ENCODE results near the gene SESN2. TPM values are rescaled to one million over a fixed set of nuclear protein-coding genes. Genes with fewer than 3 reads are reported as not detected.

Gene SESN2
- total and polyA plus RNA-seq, 10 of the 15 experiments (the other 5 are each of a cell fraction or from before 2014, with no cell fraction given): 1.5 to 40.9 (median 17.8) TPM

GRCh38 chr1:28269529-28269928, 10.2 kb downstream of the SESN2 start:
- Histone ChIP-seq H4K20me1 (ENCODE audit: control insufficient read depth, insufficient read depth) (no peaks in the 10 kb centered on the region), H3K27ac (ENCODE audit: control insufficient read depth, insufficient read depth) (no peak overlapping the region), H3K9me3 (replicated peaks; ENCODE audit: control insufficient read depth, insufficient read depth, low read length) (no peaks in the 10 kb centered on the region), H3K4me3 (no peak overlapping the region), H3K79me2 (ENCODE audit: control insufficient read depth, insufficient read depth, low read length) (peaks cover 6% of the 10 kb centered on the region), H3K9ac (ENCODE audit: control insufficient read depth, insufficient read depth, low read length) (no peak overlapping the region), H3K4me1 (ENCODE audit: control insufficient read depth, insufficient read depth, low read length) (no peaks in the 10 kb centered on the region), H3K4me2 (ENCODE audit: control insufficient read depth, insufficient read depth) (no peak overlapping the region), H3K27me3 (replicated peaks in 1 of 2; ENCODE audit: control insufficient read depth in 2 of 2, insufficient read depth in 2 of 2, low read length in 1 of 2) (no peaks in the 10 kb centered on the region), H2AFZ (ENCODE audit: control insufficient read depth, low read depth, low read length) (no peak overlapping the region), H3K36me3 (ENCODE audit: control insufficient read depth in 2 of 2, insufficient read depth in 2 of 2, low read length in 1 of 2) (peaks cover 0 to 7% of the 10 kb centered on the region in 2 experiments; a peak in 3 of 4 replicates)
- in situ Hi-C loops (cut with MboI) (no loop called here), intact Hi-C loops (cut with micrococcal nuclease; ENCODE audit: unreplicated experiment) (no loop called here)
- ChIA-PET RAD21 (ENCODE audit: unreplicated experiment) (no interaction called here), SMC1A (ENCODE audit: uncharacterized antibody, unreplicated experiment) (interaction anchor here (1.1 kb wide), 1 partner anchor 21 kb away, joined by 5 read pairs; no protein-coding TSS in a partner anchor), POLR2A (interaction anchor here (0.7 kb wide), 2 partner anchors 23 to 49 kb away, joined by 3 to 4 read pairs; no protein-coding TSS in a partner anchor), CTCF (interaction anchor here (0.9 to 1.1 kb wide), 2 partner anchors 10 to 21 kb away, joined by 3 to 6 read pairs; no protein-coding TSS in a partner anchor)
- WGBS (ENCODE audit: insufficient coverage, insufficient replicate concordance, low lambda C conversion rate, missing lambda C conversion rate): 98% methylated on average over 2 of the region's 2 CpGs
- DNase-seq (ENCODE audit: low read depth, low spot score) (no peak), FAIRE-seq (no peak), ATAC-seq (no peak)
- BruUV-seq (replicated peaks): no TSS peak
- TF ChIP-seq ATF2 (IDR thresholded peaks at IDR 0.05; ENCODE audit: low read length) (no peak), JUNB (IDR thresholded peaks at IDR 0.05) (no peak), CUX1 (IDR thresholded peaks at IDR 0.05; ENCODE audit: insufficient replicate concordance, low read depth, low read length) (no peak), IRF4 (IDR thresholded peaks at IDR 0.05; ENCODE audit: low read depth, low read length) (no peak), GABPA (IDR thresholded peaks at IDR 0.05; ENCODE audit: low read depth) (no peak), BCL3 (IDR thresholded peaks at IDR 0.05; ENCODE audit: borderline replicate concordance, insufficient read depth, low read depth, low read length, poor library complexity, severe bottlenecking) (no peak), ZNF592 (IDR thresholded peaks at IDR 0.05) (no peak), KDM1A (IDR thresholded peaks at IDR 0.05; ENCODE audit: borderline replicate concordance) (no peak), CHD4 (IDR thresholded peaks at IDR 0.05) (no peak), HDAC2 (IDR thresholded peaks at IDR 0.05) (no peak), CEBPB (IDR thresholded peaks at IDR 0.05; ENCODE audit: borderline replicate concordance in 1 of 2, low read depth in 2 of 2, low read length in 2 of 2) (no peak), RELA (IDR thresholded peaks at IDR 0.05; ENCODE audit: borderline replicate concordance, partially characterized antibody) (no peak), CHD1 (IDR thresholded peaks at IDR 0.05; ENCODE audit: low read depth, low read length) (no peak)

All from GM12878 (cell line).